HTR-8/SVneo (cell line): ENCODE results near the gene EFHD2.
"Not testable (repeated sequence)": the region's sequence is repeated elsewhere in the genome, so short reads cannot be mapped to it uniquely, and the experiment has no call there.

Experiments used
- DNase-seq: peaks from one replicate; pipeline ENCODE4 v3.0.0; 2011; ENCODE audit warnings: low spot score, mixed read lengths; ENCODE audit not compliant: insufficient read length
- FAIRE-seq: peaks from 2 replicates; lab custom pipeline; 2011; peaks lifted over from hg19 to GRCh38; lab: Jason Lieb, UNC

EFHD2 gene

GRCh38 chr1:15468145-15468544 lies 58.5 kb downstream of the EFHD2 start:
- DNase-seq (no peak), FAIRE-seq (no peak)

GRCh38 chr1:15469361-15469760 lies 59.7 kb downstream of the EFHD2 start:
- FAIRE-seq (no peak), DNase-seq (no peak)

GRCh38 chr1:15469821-15470448 lies 60.2 kb downstream of the EFHD2 start:
- DNase-seq: not testable (repeated sequence)

GRCh38 chr1:15471067-15471466 lies 61.4 kb downstream of the EFHD2 start:
- not testable (repeated sequence) for DNase-seq, FAIRE-seq

More at GRCh38 chr1:15469821-15470448, 60.2 kb downstream of the EFHD2 start:
- FAIRE-seq: not testable (repeated sequence)

GRCh38 chr1:15471723-15472122 lies 62.0 kb downstream of the EFHD2 start:
- not testable (repeated sequence) for FAIRE-seq, DNase-seq

- FAIRE-seq (no peak), DNase-seq (no peak)
Observed at GRCh38 chr1:15472587-15472986, 62.9 kb downstream of the EFHD2 start.

- no peak for FAIRE-seq
- DNase-seq: no peak
Observed at GRCh38 chr1:15475752-15476314, 66.1 kb downstream of the EFHD2 start, which contains the start of gene CELA2B. Gene CELA2B (plus strand): TSS chr1:15476104. CDS start chr1:15476126, 22 bp downstream.

GRCh38 chr1:15476927-15477326 lies 67.2 kb downstream of the EFHD2 start:
- DNase-seq (no peak), FAIRE-seq (no peak)

GRCh38 chr1:15477646-15478212 lies 68.0 kb downstream of the EFHD2 start:
- DNase-seq (no peak), FAIRE-seq (no peak)
